Measurements from ENCODE around the gene KAT8.

DNA sequence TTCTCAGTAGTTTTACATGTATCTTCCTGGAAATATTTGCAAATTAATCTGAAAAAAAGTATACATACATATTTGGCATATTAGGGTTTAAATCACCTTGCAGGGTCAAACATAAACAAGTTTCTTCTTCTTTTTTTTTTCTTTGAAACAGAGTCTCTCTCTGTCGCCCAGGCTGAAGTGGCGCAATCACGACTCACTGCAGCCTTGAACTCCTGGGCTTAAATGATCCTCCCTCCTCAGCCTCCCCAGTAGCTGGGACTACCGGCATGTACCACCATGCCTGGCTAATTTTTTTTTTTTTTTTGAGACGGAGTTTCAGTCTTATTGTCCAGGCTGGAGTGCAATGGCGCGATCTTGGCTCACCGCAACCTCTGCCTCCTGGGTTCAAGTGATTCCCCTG, 49.9 kb downstream of the KAT8 start:
- TF ChIP-seq, protein P1, sequence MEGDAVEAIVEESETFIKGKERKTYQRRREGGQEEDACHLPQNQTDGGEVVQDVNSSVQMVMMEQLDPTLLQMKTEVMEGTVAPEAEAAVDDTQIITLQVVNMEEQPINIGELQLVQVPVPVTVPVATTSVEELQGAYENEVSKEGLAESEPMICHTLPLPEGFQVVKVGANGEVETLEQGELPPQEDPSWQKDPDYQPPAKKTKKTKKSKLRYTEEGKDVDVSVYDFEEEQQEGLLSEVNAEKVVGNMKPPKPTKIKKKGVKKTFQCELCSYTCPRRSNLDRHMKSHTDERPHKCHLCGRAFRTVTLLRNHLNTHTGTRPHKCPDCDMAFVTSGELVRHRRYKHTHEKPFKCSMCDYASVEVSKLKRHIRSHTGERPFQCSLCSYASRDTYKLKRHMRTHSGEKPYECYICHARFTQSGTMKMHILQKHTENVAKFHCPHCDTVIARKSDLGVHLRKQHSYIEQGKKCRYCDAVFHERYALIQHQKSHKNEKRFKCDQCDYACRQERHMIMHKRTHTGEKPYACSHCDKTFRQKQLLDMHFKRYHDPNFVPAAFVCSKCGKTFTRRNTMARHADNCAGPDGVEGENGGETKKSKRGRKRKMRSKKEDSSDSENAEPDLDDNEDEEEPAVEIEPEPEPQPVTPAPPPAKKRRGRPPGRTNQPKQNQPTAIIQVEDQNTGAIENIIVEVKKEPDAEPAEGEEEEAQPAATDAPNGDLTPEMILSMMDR (IDR thresholded peaks at IDR 0.05; ENCODE audit: low read depth, low read length, missing input control) = no peak
- TF ChIP-seq, protein P2, sequence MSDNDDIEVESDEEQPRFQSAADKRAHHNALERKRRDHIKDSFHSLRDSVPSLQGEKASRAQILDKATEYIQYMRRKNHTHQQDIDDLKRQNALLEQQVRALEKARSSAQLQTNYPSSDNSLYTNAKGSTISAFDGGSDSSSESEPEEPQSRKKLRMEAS (IDR thresholded peaks at IDR 0.05) = no peak
- no peak for TF ChIP-seq HNF4G (IDR thresholded peaks at IDR 0.05)
- TF ChIP-seq TAF1 (conservative IDR thresholded peaks at IDR 0.05) = no peak
- no peak for TF ChIP-seq GABPA (IDR thresholded peaks at IDR 0.05 in 1 of 2, conservative IDR thresholded peaks at IDR 0.05 in 1 of 2)
- TF ChIP-seq YY1 (IDR thresholded peaks at IDR 0.05) = no peak
